K562 (cell line): ENCODE measurements around the gene PIGC. TPM values are rescaled to one million over a fixed set of nuclear protein-coding genes. Genes with fewer than 3 reads are reported as not detected.

Experiments
- ARID1B ChIP-seq: fragments of 450-650 bp; IDR thresholded peaks from 2 replicates; pipeline ENCODE4 v1.6.1; 2016; ENCODE audit warnings: antibody characterized with exemption, mild to moderate bottlenecking, inconsistent platforms
- ARID3A ChIP-seq: IDR thresholded peaks from 2 replicates; pipeline ENCODE4 v1.6.1; 2012; ENCODE audit warnings: low read depth, low read length, improper control_type of control experiment, borderline replicate concordance
- ASH1L ChIP-seq: fragments of 450-650 bp; IDR thresholded peaks from 2 replicates; pipeline ENCODE4 v1.6.1; 2018; ENCODE audit warnings: borderline replicate concordance, mild to moderate bottlenecking, low read depth; ENCODE audit not compliant: partially characterized antibody
- ATF3 ChIP-seq, 2 experiments: fragments of 450-650 bp in 1 of 2; sonication (generic) in 1 of 2; formaldehyde crosslinking in 1 of 2; IDR thresholded peaks in 1 of 2; conservative IDR thresholded peaks in 1 of 2; 2 replicates each; pipeline versions ENCODE4 v1.6.1 to v1.8.1; 2016 to 2023; ENCODE audit warnings: mild to moderate bottlenecking in 2 of 2, moderate library complexity in 2 of 2, inconsistent platforms in 1 of 2, missing genetic modification reagents in 1 of 2
- ATF4 ChIP-seq: fragments of 450-650 bp; formaldehyde crosslinking; IDR thresholded peaks from 2 replicates; pipeline ENCODE4 v1.4.0; 2022; ENCODE audit warnings: mild to moderate bottlenecking, moderate library complexity
- CBFA2T2 ChIP-seq: fragments of 450-650 bp; conservative IDR thresholded peaks from 2 replicates; pipeline ENCODE4 v1.6.1; 2017; ENCODE audit warnings: mild to moderate bottlenecking
- CEBPB ChIP-seq: fragments of 450-650 bp; IDR thresholded peaks from 2 replicates; pipeline ENCODE4 v1.6.1; 2016; ENCODE audit warnings: missing genetic modification characterization, missing compliant biosample characterization
- EP400 ChIP-seq: fragments of 450-650 bp; IDR thresholded peaks from 2 replicates; pipeline ENCODE4 v1.6.1; 2017; ENCODE audit warnings: antibody characterized with exemption, mild to moderate bottlenecking, moderate library complexity
- ESRRB ChIP-seq: fragments of 250-450 bp; sonication (Bioruptor Pico); IDR thresholded peaks from 2 replicates; pipeline ENCODE4 v1.5.0; 2020; ENCODE audit warnings: mild to moderate bottlenecking, moderate library complexity, borderline replicate concordance
- HDAC3 ChIP-seq: fragments of 450-650 bp; IDR thresholded peaks from 2 replicates; pipeline ENCODE4 v1.6.1; 2018; ENCODE audit warnings: borderline replicate concordance, mild to moderate bottlenecking, moderate library complexity; ENCODE audit not compliant: partially characterized antibody
- JUND ChIP-seq, 2 experiments: IDR thresholded peaks; 2 replicates in 1 of 2; 3 replicates in 1 of 2; pipeline ENCODE4 v1.6.1; 2011; ENCODE audit warnings: borderline replicate concordance in 2 of 2, low read depth in 2 of 2, low read length in 2 of 2, improper control_type of control experiment in 1 of 2, missing biosample characterization in 1 of 2, missing genetic modification characterization in 1 of 2, missing genetic modification reagents in 1 of 2
- KAT7 ChIP-seq: sonication (generic); formaldehyde crosslinking; IDR thresholded peaks from 2 replicates; pipeline ENCODE4 v1.8.0; 2022; ENCODE audit warnings: missing genetic modification reagents, mild to moderate bottlenecking, borderline replicate concordance
- KLF16 ChIP-seq: IDR thresholded peaks from 2 replicates; pipeline ENCODE4 v1.6.1; 2016; ENCODE audit warnings: antibody characterized with exemption
- POLR3G ChIP-seq: IDR thresholded peaks from 2 replicates; pipeline ENCODE4 v1.6.1; 2011; ENCODE audit not compliant: insufficient read length, insufficient replicate concordance; ENCODE audit errors: extremely low read depth
- RAD21 ChIP-seq, 2 experiments: fragments of 250-450 bp in 1 of 2; fragments of 450-650 bp in 1 of 2; sonication (Bioruptor Pico) in 1 of 2; formaldehyde crosslinking in 1 of 2; IDR thresholded peaks in 1 of 2; conservative IDR thresholded peaks in 1 of 2; 2 replicates each; pipeline versions ENCODE4 v1.4.0 to v1.8.0; 2020 to 2022; ENCODE audit warnings: mild to moderate bottlenecking in 2 of 2, moderate library complexity in 1 of 2
- TEAD4 ChIP-seq, 2 experiments: sonication (generic) in 1 of 2; formaldehyde crosslinking in 1 of 2; IDR thresholded peaks; 2 replicates each; pipeline versions ENCODE4 v1.6.1 to v1.8.0; 2012 to 2022; ENCODE audit warnings: borderline replicate concordance in 1 of 2, inconsistent platforms in 1 of 2, low read length in 1 of 2, mild to moderate bottlenecking in 1 of 2, missing genetic modification reagents in 1 of 2
- TRIM24 ChIP-seq, 2 experiments: fragments of 450-650 bp; IDR thresholded peaks; 2 replicates each; pipeline ENCODE4 v1.6.1; 2016
- ZNF134 ChIP-seq: fragments of 250-450 bp; sonication (Bioruptor Pico); conservative IDR thresholded peaks from 2 replicates; pipeline ENCODE4 v1.4.0; 2020
- polyA plus RNA-seq, 8 experiments: library from polyadenylated mRNA; depleted of rRNA in 4 of 8; stranded (reverse) in 5 of 8; unstranded in 3 of 8; fragments of >200 nt; fragmentation: Nextera tagmentation in 2 of 8; fragmentation: Illumina TruSeq in 1 of 8; extraction: Ambion mirVana in 2 of 8; extraction: Trizol in 1 of 8; gene quantifications; 2 replicates each; pipeline versions ENCODE4 v1.2.1 to v1.2.3, GENCODE V29; 2011 to 2014; ENCODE audit warnings: inconsistent platforms in 1 of 8, missing spikeins in 1 of 8
- total RNA-seq, 7 experiments: library from RNA; depleted of rRNA in 6 of 7; stranded (reverse); fragments of >200 nt in 6 of 7; fragmentation: Illumina TruSeq in 2 of 7; extraction: Trizol in 2 of 7; gene quantifications; 2 replicates each; pipeline versions ENCODE4 v1.2.1 to v1.2.3, GENCODE V29; 2011 to 2021; ENCODE audit warnings: low replicate concordance in 1 of 7
- TF ChIP-seq, protein P1 (sequence below): sonication (generic); formaldehyde crosslinking; IDR thresholded peaks from 2 replicates; pipeline ENCODE4 v1.8.1; 2023; ENCODE audit warnings: mild to moderate bottlenecking, missing genetic modification reagents
- TF ChIP-seq, protein P2 (sequence below): sonication (generic); formaldehyde crosslinking; IDR thresholded peaks from 2 replicates; pipeline ENCODE4 v1.4.0; 2020; ENCODE audit warnings: mild to moderate bottlenecking, missing genetic modification reagents

Gene PIGC
- total and polyA plus RNA-seq, 9 of the 15 experiments (the other 6 are each of a cell fraction or from before 2014, with no cell fraction given) = 30.5 to 97.9 (median 54.7) TPM

GRCh38 chr1:172401892-172402291 is 42.0 kb downstream of the PIGC start (continued):
- TF ChIP-seq RAD21 (CRISPR knock-in tag; conservative IDR thresholded peaks at IDR 0.05 in 1 of 2, IDR thresholded peaks at IDR 0.05 in 1 of 2) (peak in 1 of 2 experiments; percentile 67; a peak in 3 of 4 replicates), TEAD4 (IDR thresholded peaks at IDR 0.05; ENCODE audit: low read length) (peak; percentile 59), TEAD4 (CRISPR knock-in tag; IDR thresholded peaks at IDR 0.05; ENCODE audit: borderline replicate concordance) (no peak), KLF16 (peak; percentile 72; the same call in 1 of the 2 replicates), ARID3A (0 out of 2 replicates have a peak, but pooled peaks have one; percentile 14), KAT7 (no peak), TRIM24 (IDR thresholded peaks at IDR 0.05) (0 out of 4 replicates have a peak, but pooled peaks of 1 of the 2 experiments have one; percentile 24), ATF4 (CRISPR knock-in tag) (peak; percentile 78), HDAC3 (peak; percentile 16), CBFA2T2 (peak; percentile 52), ZNF134 (CRISPR knock-in tag) (peak; percentile 75), POLR3G (no peak), JUND (IDR thresholded peaks at IDR 0.05; ENCODE audit: borderline replicate concordance, low read depth, low read length) (peak; percentile 2; the same call in 1 of the 2 replicates), JUND (tag; IDR thresholded peaks at IDR 0.05; ENCODE audit: borderline replicate concordance, low read depth, low read length) (no peak), ESRRB (no peak), EP400 (0 out of 2 replicates have a peak, but pooled peaks have one; percentile 15), ARID1B (peak; percentile 61), ASH1L (no peak), CEBPB (peak; percentile 24; the same call in 1 of the 2 replicates), ATF3 (IDR thresholded peaks at IDR 0.05) (peak; percentile 56; the same call in 1 of the 2 replicates), ATF3 (CRISPR knock-in tag; conservative IDR thresholded peaks at IDR 0.05) (no peak)
- TF ChIP-seq, protein P1, sequence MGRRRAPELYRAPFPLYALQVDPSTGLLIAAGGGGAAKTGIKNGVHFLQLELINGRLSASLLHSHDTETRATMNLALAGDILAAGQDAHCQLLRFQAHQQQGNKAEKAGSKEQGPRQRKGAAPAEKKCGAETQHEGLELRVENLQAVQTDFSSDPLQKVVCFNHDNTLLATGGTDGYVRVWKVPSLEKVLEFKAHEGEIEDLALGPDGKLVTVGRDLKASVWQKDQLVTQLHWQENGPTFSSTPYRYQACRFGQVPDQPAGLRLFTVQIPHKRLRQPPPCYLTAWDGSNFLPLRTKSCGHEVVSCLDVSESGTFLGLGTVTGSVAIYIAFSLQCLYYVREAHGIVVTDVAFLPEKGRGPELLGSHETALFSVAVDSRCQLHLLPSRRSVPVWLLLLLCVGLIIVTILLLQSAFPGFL (CRISPR knock-in tag) = no peak
- TF ChIP-seq, protein P2, sequence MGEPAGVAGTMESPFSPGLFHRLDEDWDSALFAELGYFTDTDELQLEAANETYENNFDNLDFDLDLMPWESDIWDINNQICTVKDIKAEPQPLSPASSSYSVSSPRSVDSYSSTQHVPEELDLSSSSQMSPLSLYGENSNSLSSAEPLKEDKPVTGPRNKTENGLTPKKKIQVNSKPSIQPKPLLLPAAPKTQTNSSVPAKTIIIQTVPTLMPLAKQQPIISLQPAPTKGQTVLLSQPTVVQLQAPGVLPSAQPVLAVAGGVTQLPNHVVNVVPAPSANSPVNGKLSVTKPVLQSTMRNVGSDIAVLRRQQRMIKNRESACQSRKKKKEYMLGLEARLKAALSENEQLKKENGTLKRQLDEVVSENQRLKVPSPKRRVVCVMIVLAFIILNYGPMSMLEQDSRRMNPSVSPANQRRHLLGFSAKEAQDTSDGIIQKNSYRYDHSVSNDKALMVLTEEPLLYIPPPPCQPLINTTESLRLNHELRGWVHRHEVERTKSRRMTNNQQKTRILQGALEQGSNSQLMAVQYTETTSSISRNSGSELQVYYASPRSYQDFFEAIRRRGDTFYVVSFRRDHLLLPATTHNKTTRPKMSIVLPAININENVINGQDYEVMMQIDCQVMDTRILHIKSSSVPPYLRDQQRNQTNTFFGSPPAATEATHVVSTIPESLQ (CRISPR knock-in tag) = peak; percentile 45; the same call in 1 of the 2 replicates
